ENCODE data around the gene MED27.

MED27 gene

GRCh38 chr9:131995382-131995781 is 84.3 kb downstream of the MED27 start:
- DNase-seq (ENCODE audit: low spot score), result no peak

- DNase-seq (ENCODE audit: low spot score), result no peak
These were observed 85.1 kb downstream of the MED27 start for GRCh38 chr9:131994364-131995125.

GRCh38 chr9:131992906-131993657 is 86.6 kb downstream of the MED27 start:
- no peak for DNase-seq (ENCODE audit: low spot score)

GRCh38 chr9:131987232-131987631 is 92.4 kb downstream of the MED27 start:
- DNase-seq (ENCODE audit: low spot score), result no peak

- no peak for DNase-seq (ENCODE audit: low spot score)
These were observed 93.1 kb downstream of the MED27 start for GRCh38 chr9:131986576-131986975.

- DNase-seq (ENCODE audit: low spot score), result no peak
These were observed 93.6 kb downstream of the MED27 start for GRCh38 chr9:131986089-131986488.

GRCh38 chr9:131984564-131984963 is 95.1 kb downstream of the MED27 start:
- DNase-seq (ENCODE audit: low spot score), result no peak

- no peak for DNase-seq (ENCODE audit: low spot score)
These were observed 96.9 kb downstream of the MED27 start for GRCh38 chr9:131982671-131983239.

- DNase-seq (ENCODE audit: low spot score), result no peak
These were observed 97.6 kb downstream of the MED27 start for GRCh38 chr9:131982102-131982501.

GRCh38 chr9:131981116-131981776 is 98.4 kb downstream of the MED27 start:
- no peak for DNase-seq (ENCODE audit: low spot score)

- no peak for DNase-seq (ENCODE audit: low spot score)
These were observed 99.2 kb downstream of the MED27 start for GRCh38 chr9:131980267-131981016.

- DNase-seq (ENCODE audit: low spot score), result no peak
These were observed 102.4 kb downstream of the MED27 start for GRCh38 chr9:131977109-131977838.

GRCh38 chr9:131976157-131977108 is 103.2 kb downstream of the MED27 start:
- DNase-seq (ENCODE audit: low spot score), result no peak

- DNase-seq (ENCODE audit: low spot score), result no peak
These were observed 106.8 kb downstream of the MED27 start for GRCh38 chr9:131972889-131973288.

GRCh38 chr9:131971482-131972074 is 108.1 kb downstream of the MED27 start:
- DNase-seq (ENCODE audit: low spot score), result no peak

GRCh38 chr9:131969469-131969989 is 110.1 kb downstream of the MED27 start:
- no peak for DNase-seq (ENCODE audit: low spot score)

- no peak for DNase-seq (ENCODE audit: low spot score)
These were observed 111.0 kb downstream of the MED27 start for GRCh38 chr9:131968632-131969031.

- DNase-seq (ENCODE audit: low spot score), result no peak
These were observed 113.8 kb downstream of the MED27 start for GRCh38 chr9:131965841-131966240.

- DNase-seq (ENCODE audit: low spot score), result no peak
These were observed 114.6 kb downstream of the MED27 start for GRCh38 chr9:131965103-131965502.
